Measurements from ENCODE around the gene ZDHHC14.
"Not testable (repeated sequence)": the region's sequence is repeated elsewhere in the genome, so short reads cannot be mapped to it uniquely, and the experiment has no call there.

Gene ZDHHC14

DNA sequence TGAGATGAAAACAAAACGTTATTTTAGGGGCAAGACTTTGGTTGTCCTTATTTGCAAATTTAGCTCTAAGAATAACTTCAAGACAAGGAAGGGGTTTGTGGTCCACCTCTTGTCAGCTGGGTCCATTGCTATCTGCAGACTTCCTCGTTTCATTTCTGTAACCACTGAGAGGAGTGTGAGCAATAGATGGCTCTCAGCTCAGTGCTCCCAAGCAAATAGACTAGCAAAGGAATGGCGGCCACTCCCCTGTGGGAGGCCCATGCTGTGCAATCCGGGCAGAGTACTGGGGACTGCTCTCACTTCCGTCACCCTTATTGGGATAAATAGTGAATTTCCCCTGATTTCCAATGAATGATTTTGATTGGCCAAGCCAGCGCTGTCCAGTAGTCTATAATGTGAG, 176.6 kb downstream of the ZDHHC14 start:
- DNase-seq = no peak

DNA sequence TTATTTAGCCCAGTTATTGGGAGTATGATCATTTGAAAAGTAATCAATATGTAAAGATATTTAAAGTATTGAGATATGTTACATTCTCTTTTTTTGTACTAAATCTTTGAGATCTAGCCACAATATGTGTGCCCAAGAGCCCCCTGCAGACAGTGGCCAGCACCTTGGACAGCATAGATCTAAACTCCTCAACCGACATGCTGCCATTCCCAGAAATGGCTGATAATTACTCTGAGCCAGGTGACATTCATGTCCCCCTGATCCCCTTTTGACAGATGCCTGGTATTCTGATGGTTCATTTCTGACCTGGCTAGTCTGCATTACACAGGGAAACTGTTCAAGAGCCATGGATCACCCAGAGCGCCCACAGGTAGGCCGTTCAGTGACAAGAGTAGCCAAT, 177.1 kb downstream of the ZDHHC14 start:
- DNase-seq = no peak

DNA sequence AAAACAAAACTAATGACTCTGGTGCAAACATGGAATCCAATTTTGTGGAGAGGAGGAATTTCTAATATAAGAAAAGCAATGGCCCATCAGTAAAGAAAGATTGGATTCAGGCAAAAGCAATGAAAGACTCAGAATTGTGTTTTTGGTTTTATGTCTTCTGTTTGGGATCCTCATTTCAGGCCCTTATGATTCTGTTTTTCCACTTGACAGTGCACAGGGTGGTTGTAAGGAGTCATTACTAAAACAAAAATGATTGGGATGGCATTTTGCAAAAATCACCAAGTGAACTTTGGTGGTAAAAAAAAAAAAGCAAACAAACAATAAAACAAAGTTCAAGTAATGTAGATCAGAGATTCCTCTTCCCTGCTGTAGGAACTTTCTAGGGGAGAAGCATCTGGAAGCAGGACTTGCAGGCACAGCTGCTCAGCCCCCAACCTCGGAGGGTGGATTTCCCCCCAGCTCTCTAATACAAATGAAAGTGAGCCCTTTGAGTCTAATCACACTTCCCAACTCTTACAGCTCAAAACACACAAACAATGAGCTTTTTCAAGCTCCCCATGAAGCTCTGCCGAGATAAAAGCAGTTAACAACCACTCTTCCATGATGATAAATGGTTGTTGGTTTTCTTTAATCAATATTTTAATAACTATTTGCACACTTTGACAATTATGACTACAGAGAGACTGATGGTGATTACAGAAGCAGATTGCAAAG, 177.7 kb downstream of the ZDHHC14 start:
- DNase-seq = no peak

DNA sequence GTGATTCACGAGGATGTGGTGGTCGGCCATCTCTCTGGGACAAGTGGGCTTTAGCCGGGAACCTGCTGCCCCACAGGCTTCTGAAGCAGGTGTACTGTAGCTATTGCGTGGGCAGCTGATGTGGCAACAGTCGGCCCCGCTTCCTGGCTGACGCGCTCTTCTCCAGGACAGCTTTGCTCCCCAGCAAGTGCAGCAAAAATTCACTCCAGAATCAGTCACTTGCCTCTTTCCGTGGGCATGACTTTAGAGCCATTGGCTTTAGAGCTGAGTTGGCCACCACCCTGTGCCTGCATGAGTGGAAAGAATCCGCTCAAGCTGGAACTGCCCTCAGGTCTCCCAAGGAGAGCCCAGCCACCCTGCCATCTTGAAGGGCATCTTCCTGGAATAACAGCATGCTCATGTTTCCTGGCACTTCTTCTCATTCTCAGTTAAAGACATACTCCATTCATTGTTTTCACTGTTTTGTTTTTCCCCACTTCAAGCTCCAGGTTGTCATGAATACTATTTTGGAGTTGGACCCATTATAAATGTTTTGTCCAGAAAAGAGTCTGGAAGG, 178.3 kb downstream of the ZDHHC14 start:
- no peak for DNase-seq

DNA sequence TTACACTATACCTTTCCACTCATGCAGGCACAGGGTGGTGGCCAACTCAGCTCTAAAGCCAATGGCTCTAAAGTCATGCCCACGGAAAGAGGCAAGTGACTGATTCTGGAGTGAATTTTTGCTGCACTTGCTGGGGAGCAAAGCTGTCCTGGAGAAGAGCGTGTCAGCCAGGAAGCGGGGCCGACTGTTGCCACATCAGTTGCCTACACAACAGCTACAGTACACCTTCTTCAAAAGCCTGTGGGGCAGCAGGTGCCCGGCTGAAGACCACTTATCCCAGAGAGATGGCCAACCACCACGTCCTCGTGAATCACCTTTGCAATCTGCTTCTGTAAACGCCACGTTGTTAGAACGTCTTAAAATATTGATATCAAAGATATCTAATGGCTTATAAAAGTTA, 179.1 kb downstream of the ZDHHC14 start:
- DNase-seq = not testable (repeated sequence)

DNA sequence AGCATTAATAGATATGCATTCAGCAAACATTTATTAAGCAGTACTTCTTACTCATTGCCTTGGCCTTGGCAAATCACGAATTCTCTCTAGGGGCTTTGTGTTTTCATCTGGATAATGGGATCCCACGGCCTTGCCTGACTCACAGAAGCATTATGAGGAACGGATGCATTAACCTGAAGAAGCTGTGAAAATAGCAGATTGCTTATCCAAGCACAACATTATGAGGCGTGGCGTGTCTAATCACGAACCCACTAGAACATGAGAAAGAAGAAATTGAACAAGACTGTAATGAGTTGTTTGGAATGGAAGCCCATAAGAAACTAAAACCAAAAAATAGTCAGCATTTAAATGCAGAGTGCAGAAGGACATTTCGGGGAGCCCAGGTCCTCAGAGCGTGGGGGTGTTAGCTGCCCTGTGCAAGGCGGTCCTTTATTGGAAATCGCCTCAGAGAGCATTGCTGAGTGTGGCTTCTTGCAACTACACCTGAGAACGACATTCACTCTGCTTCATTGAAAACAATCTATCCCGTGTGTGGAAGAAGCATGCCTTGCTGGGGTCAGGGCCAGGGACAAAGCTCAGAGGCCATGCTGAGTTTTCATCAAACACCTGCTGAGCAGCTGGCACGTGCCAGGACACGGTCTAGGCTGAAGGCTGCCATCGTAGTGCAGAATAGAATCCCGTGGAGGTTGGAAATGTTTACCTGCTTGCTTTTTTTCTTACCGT, 179.9 kb downstream of the ZDHHC14 start:
- DNase-seq = no peak

DNA sequence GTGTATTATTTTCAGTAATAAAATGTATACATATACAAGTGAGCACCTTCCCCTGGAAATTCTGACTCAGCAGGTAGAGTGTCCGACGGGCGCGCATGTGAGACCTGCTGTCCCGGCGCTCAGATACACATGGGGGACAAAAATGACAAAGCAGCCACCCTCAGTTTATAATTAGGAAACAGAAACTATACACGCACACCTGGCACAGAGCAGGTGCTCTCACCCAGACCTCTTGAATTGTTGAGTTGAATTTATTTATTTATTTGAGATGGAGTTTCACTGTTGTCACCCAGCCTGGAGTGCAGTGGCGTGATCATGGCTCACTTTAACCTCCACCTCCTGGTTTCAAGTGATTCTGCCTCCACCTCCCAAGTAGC, 180.4 kb downstream of the ZDHHC14 start:
- DNase-seq = no peak

DNA sequence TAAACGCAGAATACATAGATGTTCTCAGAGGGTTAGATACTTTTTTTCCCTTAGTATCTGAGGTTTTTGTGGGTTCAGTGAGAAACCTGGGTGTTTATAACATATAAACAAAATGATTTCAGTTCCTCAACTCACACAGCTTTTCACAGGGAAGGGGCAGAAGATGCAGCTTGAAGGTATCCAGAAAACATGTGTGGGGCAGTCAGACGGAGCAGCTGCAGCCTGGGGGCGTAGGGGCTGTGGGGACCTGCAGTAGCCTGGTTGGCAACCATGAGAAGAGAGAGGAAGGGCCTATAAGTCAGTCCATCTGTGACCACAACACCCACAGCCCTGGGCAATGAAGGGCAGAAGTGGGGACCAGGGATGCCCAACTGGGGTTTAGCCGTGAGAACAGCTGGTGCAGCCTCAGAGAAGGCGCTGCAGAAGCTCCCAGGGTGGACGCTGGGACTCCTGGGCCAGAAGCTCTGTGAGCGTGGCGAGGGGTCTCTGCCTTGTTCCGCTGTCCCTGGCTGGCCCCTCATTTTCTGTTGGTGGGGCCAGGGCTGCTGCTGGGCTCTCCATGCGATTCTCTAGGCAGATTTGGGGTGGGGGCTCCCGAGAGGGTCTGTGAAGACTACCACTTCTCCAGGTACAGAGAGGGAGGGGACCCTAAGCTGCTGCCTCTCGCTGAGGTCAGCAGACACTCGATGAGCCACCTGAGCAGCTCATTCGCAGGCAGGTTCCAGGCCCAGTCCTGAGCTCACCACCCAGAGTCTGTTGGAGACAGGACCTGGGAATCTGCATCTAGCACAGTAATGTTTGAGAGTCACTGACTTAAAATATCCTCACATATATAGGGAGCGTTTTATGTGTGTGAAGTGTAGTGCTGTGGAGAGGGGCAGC, 181.2 kb downstream of the ZDHHC14 start:
- DNase-seq = no peak

DNA sequence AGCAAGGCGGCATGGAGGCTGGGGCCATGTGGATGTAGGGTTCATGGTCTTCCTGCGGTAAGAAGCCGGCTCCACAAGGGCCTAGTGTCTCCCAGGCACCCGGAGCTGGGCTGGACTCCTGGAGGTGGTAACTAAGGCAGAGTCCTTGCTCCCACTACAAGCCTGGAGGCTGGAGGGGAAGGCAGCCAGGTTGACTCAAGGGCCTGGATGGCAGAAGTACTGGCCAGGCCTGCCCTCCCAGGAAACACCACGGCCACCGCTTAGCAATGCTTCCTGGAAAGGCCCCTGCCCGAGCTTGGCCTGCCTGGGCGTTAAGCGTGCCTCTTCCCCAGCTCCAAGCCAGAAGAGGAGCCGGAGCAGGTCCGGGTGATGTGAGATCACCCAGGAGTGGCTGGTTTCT, 182.0 kb downstream of the ZDHHC14 start:
- DNase-seq = no peak

DNA sequence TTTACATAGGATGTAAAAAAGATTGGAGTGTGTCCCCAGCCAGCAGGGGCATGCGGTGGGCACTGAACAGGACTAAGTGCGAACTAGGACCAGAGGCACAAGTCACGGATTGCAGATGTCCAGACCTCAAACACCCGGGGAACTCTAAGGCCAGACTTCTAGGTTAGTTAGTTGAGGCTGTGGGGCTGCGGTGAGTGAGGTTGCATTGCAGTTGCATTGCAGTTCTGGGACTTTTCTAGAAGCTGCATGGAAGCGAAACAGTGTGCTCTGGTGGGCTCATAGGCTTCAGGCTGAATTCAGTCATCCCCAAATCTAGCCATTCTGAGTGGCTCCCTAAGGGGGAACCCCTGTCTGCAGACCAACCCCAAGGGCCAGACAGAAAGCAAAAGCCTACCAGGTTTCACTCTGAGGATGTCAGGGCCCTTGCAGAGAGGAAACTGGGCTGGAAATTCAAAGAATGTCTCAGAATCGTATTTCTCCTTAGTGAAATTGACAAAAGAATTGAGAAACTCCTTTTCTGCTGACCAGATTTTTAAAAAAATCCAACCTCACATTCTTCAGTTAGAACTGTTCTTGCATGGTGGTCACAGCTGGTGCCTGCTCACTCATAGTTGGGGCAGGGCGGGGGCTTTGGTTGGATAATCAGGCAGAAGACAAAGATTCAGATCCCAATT, 182.8 kb downstream of the ZDHHC14 start:
- DNase-seq = no peak

DNA sequence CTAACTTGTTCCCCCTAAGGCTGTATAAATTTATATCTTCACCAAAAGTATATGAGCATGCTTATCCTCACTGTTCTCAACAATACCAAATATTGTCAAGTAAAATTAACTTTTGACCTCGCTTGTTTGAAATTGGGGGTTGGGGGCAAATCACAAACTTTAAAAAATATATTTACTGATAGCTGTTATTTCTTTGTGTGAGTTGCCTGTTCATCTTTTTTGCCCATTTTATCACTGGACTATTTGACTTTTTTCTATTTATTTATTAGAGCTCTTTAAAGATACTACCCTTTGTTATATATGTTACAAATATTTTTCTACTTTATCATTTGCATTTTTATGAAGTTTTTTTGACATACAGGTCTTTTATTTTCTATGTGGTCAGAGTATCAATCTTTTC, 187.7 kb downstream of the ZDHHC14 start:
- no peak for DNase-seq

DNA sequence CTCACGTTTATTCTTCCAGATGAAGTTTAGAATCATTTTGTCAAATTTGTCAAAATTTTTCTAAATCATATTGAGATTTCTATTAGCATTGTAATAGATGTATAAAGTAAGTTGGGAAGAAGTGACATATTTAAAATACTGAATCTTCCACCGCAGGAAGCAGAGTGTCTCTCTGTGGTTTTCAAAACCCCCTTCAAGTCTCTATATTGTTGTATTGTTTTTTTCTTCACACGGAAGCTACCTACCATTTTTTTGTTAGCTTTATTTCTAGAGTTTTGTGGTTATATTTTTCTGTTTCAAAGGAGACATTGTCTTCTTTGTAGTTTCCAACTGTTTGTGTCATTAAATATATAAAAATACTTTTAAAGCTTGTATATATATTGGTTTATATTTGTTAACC, 188.6 kb downstream of the ZDHHC14 start:
- DNase-seq = no peak

DNA sequence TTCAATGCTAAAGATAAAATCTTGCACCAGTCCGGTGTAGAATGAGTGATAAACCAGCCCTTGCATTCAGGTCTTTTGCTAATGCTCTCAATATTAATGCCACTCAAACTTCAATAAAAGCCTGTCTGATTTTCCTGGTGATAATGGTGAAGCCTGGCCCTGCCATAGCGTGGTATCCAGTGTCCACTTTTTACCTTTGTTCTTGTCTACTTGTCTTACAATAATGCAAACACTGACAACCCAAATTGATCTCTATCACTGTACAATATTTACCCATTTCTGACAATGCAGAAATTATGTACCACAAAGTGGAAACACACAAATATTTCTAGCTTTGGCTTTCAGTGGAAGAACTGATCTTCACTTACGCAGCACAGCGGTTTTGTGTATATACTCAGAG, 189.1 kb downstream of the ZDHHC14 start:
- no peak for DNase-seq

DNA sequence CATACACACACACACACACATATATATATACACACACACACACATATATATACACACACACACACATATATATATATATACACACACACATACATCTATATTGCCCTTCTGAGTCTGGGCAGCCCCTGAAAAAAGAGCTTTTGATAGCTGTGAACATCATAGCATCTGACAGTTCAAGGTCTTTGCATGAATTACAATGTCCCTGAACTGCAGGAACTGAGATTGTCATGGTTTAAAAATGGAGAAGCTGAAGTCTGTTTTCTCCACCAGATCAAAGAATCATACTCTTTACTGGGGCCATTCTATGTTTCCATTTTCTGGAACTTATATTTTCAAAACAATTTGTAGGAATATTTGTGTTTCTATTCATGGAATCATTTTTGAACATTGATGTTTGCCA, 189.8 kb downstream of the ZDHHC14 start:
- no peak for DNase-seq

DNA sequence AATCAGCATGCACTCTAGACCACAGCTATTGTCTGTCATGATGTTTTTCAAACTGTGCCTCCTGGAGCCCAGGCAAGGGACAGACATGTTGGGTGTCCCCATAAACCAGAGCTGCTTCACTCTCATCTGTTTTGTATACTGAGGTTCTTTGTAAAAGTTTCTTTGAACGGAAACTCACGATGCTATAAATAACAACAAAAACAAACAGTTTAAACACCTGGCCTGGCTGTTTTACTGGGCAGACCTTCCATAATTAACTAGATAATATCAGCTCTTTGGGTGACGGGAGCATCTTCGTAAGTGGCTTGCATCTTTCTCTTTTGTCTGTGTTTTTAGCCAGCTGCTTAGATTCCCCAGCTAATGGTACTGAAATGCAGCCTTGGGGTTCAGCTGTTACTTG, 190.3 kb downstream of the ZDHHC14 start:
- no peak for DNase-seq

DNA sequence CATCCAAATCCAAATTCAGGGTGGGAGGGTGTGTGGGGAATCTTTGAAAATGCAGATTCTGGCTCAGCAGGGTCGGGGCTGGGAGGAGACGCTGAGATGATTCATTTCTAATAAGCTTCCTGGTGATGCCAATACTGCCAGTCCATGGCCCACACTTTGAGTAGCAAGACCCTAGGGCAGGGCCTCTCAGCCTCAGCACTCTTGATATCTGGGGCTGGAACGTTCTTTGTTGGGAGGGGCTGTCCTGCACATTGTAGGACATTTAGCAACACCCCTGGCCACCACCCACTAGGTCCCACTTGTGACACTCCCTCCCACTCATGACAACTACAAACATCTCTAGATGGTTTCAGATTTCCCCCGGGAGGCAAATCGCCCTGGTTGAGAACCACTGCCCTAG, 191.0 kb downstream of the ZDHHC14 start:
- no peak for DNase-seq

DNA sequence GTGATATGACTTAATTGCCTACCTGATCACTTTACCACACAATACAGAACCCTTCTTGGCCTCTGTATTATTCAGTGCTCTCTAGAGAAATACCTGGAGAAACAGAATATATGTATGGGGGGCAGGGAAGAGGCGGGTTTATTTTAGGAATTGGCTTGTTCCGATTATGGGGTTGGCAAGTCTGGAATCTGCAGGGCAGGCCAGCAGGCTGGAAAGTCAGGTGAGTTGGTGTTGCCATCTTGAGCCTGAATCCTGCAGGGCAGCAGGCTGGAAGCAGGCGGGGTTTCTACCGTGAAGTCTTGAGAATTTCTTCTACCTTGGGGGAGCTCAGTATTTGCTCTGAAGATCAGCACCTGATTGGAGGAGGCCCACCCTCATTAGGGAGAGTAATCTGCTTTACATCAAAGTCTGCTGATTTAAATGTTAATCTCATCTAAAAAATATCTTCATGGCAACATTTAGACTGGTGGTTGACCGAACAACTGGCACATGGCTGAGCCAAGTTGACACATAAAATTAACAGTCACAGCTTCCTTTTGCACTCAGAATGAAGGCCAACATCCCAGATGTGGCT, 193.9 kb downstream of the ZDHHC14 start:
- DNase-seq = no peak

DNA sequence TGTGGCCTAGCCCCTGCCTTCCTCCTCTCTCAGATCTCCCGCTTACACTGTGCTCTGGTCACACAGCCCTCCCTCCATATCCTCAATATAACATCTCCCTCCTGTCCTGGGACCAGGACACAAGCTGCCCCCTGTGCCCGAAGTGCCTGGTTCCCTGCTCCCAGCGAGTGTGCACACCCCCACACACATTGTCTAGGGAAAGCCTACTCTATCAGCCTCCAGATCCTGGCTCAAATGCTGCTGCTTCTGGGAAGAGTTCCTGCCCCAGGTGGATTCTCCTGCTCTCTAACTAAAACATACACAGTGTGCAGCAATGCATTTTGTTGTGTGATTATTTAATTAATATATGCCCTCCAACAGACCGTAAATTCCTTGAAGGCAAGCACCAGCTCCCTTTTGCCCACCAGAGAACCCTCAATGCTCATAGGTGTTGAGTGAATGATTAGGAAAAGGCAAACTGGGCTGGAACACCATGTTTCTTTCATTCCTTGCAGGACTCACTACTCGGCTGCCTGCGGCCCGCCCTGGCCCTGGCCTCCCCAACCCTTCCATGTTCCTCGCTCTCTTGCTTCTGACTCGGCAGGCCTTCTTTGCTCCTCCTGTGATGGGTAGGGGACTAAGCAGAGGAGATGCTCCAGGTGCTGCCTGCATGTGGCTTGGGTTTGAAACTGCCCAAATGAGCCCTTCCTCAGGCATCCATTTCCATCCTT, 194.6 kb downstream of the ZDHHC14 start:
- no peak for DNase-seq

DNA sequence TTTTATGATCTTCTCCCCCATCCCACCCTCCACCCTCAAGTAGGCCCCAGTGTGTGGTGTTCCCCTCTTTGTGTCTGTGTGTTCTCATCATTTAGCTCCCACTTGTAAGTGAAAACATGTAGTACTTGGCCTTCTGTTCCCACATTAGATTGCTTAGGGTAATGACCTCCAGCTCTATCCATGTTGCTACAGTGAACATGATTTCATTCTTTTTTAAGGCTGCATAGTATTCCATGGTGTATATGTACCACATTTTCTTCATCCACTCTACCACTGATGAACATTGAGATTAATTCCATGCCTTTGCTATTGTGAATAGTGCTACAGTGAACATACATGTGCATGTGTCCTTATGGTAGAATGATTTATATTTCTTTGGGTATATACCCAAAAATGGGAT, 196.0 kb downstream of the ZDHHC14 start:
- DNase-seq = not testable (repeated sequence)

DNA sequence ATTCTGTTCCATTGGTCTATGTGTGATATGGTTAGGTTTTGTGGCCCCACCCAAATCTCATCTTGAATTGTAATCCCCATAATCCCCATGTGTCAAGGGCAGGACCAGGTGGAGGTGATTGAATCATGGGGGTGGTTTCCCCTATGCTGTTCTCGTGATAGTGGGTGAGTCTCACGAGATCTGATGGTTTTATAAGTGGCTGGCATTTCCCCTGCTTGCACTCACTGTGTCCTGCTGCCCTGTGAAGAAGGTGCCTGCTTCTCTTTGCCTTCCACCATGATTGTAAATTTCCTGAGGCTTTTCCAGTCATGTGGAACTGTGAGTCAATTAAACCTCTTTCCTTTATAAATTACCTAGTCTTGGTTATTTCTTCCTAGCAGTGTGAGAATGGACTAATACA, 197.5 kb downstream of the ZDHHC14 start:
- DNase-seq = not testable (repeated sequence)

DNA sequence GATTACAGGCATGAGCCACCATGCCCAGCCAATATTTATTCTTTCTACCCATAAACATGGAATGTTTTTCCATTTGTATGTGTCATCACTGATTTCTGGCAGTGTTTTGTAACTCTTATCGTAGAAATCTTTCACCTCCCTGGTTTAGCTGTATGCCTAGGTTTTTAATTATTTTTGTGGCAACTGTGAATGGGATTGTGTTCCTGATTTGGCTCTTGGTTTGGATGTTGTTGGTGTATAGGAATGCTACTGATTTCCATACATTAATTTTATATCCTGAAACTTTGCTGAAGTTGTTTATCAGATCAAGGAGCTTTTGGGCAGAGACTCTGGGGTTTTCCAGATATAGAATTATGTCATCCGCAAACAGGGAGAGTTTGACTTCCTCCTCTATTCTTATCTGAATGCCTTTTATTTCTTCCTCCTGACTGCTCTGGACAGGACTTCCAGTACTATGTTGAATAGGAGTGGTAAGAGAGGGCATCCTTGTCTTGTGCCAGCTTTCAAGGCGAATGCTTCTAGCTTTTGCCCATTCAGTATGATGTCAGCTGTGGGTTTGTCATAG, 198.6 kb downstream of the ZDHHC14 start:
- no peak for DNase-seq

DNA sequence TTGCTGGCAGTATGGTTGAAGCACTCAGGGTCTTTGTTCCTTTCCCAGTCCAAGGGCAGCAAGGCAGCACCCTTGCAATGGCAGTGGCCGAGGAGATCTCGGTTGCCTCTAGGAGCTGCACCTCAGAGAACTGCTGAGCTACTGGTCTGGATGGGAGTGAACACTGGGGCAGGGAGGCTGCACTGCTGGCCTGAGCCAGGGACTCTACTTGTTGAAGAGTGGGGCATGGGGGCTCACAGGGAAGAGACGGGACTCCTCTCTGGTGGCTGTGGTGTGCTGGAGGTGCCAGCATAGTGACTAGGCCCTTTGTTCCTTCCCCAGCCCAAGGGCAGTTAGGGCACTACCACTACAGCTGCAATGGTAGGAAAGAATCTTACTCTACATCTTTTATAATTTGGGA, 203.0 kb downstream of the ZDHHC14 start:
- DNase-seq = no peak

All from NCI-H446 treated with DMSO at 0.1 percent for 48 hours (cell line).